HG03378 (cell line): ENCODE measurements around the gene CXCL9.
"Not testable (repeated sequence)": the region's sequence is repeated elsewhere in the genome, so short reads cannot be mapped to it uniquely, and the experiment has no call there.

Experiments
- ATAC-seq: cut with Tn5 transposase; IDR thresholded peaks from one replicate; pipeline ENCODE4 v1.9.1; 2021; ENCODE audit warnings: mild to moderate bottlenecking, moderate library complexity; ENCODE audit not compliant: unreplicated experiment

Gene CXCL9

GRCh38 chr4:76007089-76007862, at the start of gene CXCL9:
CXCL9 (minus strand) TSS chr4:76007509; CDS start chr4:76007449, 60 bp downstream.
- ATAC-seq, result no peak

GRCh38 chr4:76055421-76055820, 48.1 kb upstream of the CXCL9 start:
- ATAC-seq, result no peak

GRCh38 chr4:76055016-76055415, 47.7 kb upstream of the CXCL9 start:
- peak; percentile 95 for ATAC-seq

GRCh38 chr4:76053730-76054129, 46.4 kb upstream of the CXCL9 start:
- no peak for ATAC-seq

- ATAC-seq, result not testable (repeated sequence)
Measured at GRCh38 chr4:76050560-76051050, 43.3 kb upstream of the CXCL9 start.

- not testable (repeated sequence) for ATAC-seq
Measured at GRCh38 chr4:76049860-76050416, 42.6 kb upstream of the CXCL9 start.

GRCh38 chr4:76044686-76045085, 37.4 kb upstream of the CXCL9 start:
- not testable (repeated sequence) for ATAC-seq

GRCh38 chr4:76043306-76043705, 36.0 kb upstream of the CXCL9 start:
- ATAC-seq, result not testable (repeated sequence)

GRCh38 chr4:76042241-76042998, 35.1 kb upstream of the CXCL9 start:
- ATAC-seq, result not testable (repeated sequence)

- ATAC-seq, result no peak
Measured at GRCh38 chr4:76036855-76037254, 29.5 kb upstream of the CXCL9 start.

GRCh38 chr4:76035799-76036380, 28.6 kb upstream of the CXCL9 start, which contains the start of gene CXCL11:
CXCL11 (minus strand) TSS chr4:76036070; CDS start chr4:76035987, 83 bp downstream.
- no peak for ATAC-seq

- ATAC-seq, result no peak
Measured at GRCh38 chr4:76035141-76035540, 27.8 kb upstream of the CXCL9 start.

GRCh38 chr4:76029300-76029699, 22.0 kb upstream of the CXCL9 start:
- no peak for ATAC-seq

GRCh38 chr4:76028350-76028765, 21.0 kb upstream of the CXCL9 start:
- no peak for ATAC-seq

- ATAC-seq, result no peak
Measured at GRCh38 chr4:76024065-76024464, 16.8 kb upstream of the CXCL9 start.

- no peak for ATAC-seq
Measured at GRCh38 chr4:76023389-76023788, 16.1 kb upstream of the CXCL9 start, which contains the start of gene CXCL10. CXCL10 (minus strand) TSS chr4:76023497; CDS start chr4:76023431, 66 bp downstream.

GRCh38 chr4:76022677-76023076, 15.4 kb upstream of the CXCL9 start:
- ATAC-seq, result no peak

GRCh38 chr4:76022031-76022430, 14.7 kb upstream of the CXCL9 start:
- ATAC-seq, result no peak

GRCh38 chr4:76017056-76017686, 9.9 kb upstream of the CXCL9 start:
- ATAC-seq, result no peak

- peak; percentile 71 for ATAC-seq
Measured at GRCh38 chr4:76016393-76016792, 9.1 kb upstream of the CXCL9 start.
